ENCODE measurements around the gene ALX1. TPM values are rescaled to one million over a fixed set of nuclear protein-coding genes. Genes with fewer than 3 reads are reported as not detected.
A peak's percentile ranks its signal among the peaks of the same experiment; 100 is the strongest.
"Not testable (repeated sequence)": the region's sequence is repeated elsewhere in the genome, so short reads cannot be mapped to it uniquely, and the experiment has no call there.

Gene ALX1
- total RNA-seq, 1 donor from 2014 or later, result not detected

DNA sequence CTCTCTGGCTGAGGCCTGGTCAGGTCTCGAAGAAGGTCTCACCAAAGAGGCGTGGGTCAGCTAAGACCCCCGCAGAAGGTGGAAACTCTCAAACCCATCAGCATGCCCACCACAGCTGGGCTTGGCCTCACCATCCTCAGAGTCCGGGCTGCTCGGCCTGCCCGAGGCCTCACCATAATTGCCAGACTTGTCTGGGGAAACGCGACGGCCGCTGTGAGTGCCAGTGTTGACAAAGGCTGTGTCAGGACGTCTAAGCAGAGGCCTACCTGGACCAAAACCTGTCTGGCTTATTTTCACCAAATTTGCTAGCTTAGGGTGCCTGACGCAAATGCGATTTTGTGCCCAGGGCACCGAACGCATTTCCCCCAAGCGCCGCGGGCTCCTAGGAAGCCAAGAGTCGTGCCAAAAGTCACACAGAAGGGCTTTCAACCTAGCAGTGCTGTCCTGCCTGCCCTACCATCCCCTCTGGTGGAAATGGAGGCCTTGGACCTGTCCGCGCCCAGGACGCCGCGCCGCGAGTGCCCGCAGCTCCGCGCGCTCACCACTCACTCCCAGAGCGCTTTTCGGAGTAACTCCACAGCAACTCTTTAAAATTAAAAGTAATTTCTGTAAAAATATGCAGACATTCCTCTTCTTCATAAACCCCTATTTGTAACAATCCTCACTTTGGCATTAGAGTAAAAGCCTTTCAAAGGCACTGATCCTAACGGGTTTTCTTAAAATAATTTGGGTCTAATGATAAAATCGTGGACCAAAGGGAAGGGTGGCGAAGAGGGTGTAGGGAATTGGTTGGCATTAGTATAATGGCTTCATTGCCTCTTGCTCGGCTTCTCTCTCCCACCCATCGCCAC lies 1.2 kb upstream of the ALX1 start:
- intact Hi-C loops (cut with micrococcal nuclease), result loop anchor here (2.0 kb wide), 1 partner anchor 368 kb away; no protein-coding TSS in a partner anchor
- no peaks in the 10 kb centered on the region for H3K36me3 Mint-ChIP-seq (ENCODE audit: low read depth)
- H3K27me3 Mint-ChIP-seq, result peaks cover 69% of the 10 kb centered on the region
- no peak for DNase-seq
- no peak overlapping the region for H3K27ac Mint-ChIP-seq
- peaks cover 10% of the 10 kb centered on the region for H3K4me1 Mint-ChIP-seq
- H3K9me3 Mint-ChIP-seq, result peaks cover 12% of the 10 kb centered on the region
- H3K4me3 Mint-ChIP-seq, result no peak overlapping the region

DNA sequence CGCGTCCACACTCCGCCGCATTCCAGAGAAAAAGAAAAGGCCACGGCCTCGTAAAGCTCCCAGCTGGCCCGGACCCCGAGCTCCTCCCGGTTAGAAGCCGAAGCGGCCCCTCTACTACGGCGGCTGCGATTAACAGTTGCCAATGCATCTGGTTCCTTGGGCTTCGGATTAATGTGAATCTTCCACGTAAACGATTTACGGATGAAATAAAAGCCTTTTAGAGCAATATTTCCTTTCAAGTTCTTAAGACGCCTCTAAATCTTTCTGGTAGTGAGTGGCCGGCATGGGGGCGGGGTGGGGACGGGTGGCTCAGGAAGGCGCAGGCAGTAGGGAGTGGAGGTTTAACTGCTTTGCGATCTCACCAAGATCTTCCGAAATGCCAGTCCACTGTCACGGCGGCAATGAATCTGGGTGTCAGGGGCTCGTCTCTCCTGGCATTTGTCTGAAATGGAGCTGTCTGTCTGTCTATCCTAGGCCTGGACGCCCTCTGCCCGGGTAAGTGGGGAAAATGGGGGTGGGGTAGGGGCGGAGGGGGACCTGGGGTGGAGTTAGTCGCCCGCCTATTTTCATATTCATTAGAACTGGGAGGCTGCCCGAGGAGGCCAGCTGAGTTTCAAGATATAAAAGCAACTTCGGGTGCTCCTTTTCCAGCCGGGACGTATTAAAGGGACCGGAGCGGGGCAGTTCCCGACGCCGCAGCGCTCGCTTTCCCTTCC lies 413 bp upstream of the ALX1 start:
- peaks cover 10% of the 10 kb centered on the region for H3K4me1 Mint-ChIP-seq
- no peak for DNase-seq
- H3K4me3 Mint-ChIP-seq, result no peak overlapping the region
- no peaks in the 10 kb centered on the region for H3K36me3 Mint-ChIP-seq (ENCODE audit: low read depth)
- intact Hi-C loops (cut with micrococcal nuclease), result loop anchor here (2.0 kb wide), 1 partner anchor 369 kb away; no protein-coding TSS in a partner anchor
- peaks cover 61% of the 10 kb centered on the region for H3K27me3 Mint-ChIP-seq
- no peak overlapping the region for H3K27ac Mint-ChIP-seq
- peaks cover 12% of the 10 kb centered on the region for H3K9me3 Mint-ChIP-seq

DNA sequence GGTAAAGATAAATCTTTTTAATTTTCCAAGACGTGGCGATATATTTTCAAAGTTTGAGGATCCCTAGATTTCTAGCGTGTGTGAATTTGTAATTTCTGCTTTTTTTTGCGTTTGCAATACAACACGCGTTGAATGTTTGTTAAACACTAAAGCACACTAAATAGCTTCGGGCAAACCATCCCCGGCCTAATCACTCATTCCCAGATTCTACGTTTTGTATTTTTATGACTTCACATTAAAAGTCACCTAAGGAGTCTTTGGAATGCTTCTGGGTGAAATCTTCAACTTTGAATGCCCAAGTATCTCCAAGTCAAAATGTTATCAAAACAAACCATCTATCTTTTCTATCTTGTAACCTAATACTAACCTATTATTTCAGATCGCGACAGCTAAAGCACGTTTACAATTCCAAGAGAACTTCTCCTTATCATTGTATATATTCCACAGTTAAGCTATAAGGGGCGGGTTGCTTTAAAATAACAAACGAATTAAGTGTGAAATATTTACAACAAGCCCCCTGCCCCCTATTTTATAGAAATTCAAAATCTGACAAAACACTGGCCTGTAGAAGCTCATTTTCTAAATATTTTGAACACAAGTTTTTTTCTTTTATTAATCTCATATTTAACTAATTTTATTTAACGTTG lies 1.1 kb downstream of the ALX1 start:
- intact Hi-C loops (cut with micrococcal nuclease), result no loop called here
- H3K27ac Mint-ChIP-seq, result no peak overlapping the region
- DNase-seq, result no peak

DNA sequence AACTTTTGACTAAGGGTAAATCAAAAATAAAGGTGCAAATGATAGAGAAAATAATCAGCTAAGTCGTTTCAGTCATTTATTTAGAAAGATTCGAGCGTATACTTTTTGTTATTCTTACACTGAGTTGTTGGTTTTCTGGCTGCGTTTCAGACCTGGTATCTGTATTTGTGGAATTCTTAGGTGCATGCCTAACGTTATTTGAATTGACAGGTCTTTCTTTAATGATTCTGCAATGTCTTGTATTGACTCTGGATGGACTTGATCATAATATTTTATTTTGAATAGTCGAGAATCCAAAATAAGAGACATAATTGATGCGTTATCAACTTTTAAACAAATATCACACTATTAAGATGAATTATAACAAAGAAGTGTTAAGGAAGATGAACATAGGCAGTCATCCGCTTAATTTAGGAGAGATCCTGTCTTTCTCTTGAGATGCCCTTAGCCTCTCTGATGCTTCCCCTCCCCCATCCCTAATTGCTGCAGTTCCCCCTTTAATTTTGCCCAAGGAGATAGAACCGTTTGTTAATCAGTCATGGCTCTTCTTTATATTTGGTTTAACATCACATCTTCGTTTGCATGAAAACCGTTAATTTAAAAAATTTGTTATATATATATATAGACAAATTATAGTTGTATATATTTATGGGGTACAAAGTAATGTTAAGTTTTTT lies 1.8 kb downstream of the ALX1 start:
- intact Hi-C loops (cut with micrococcal nuclease), result no loop called here
- Mint-ChIP-seq H3K27ac (no peak overlapping the region), H3K4me3 (no peak overlapping the region), H3K4me1 (peaks cover 10% of the 10 kb centered on the region), H3K9me3 (peaks cover 3% of the 10 kb centered on the region), H3K27me3 (peaks cover 47% of the 10 kb centered on the region), H3K36me3 (ENCODE audit: low read depth) (no peaks in the 10 kb centered on the region)
- DNase-seq, result no peak

More for the DNA sequence above, 1.1 kb downstream of the ALX1 start:
- Mint-ChIP-seq H3K9me3 (peaks cover 8% of the 10 kb centered on the region), H3K36me3 (ENCODE audit: low read depth) (no peaks in the 10 kb centered on the region), H3K4me3 (peak overlapping the region; percentile 77), H3K4me1 (peaks cover 10% of the 10 kb centered on the region), H3K27me3 (peaks cover 52% of the 10 kb centered on the region)

DNA sequence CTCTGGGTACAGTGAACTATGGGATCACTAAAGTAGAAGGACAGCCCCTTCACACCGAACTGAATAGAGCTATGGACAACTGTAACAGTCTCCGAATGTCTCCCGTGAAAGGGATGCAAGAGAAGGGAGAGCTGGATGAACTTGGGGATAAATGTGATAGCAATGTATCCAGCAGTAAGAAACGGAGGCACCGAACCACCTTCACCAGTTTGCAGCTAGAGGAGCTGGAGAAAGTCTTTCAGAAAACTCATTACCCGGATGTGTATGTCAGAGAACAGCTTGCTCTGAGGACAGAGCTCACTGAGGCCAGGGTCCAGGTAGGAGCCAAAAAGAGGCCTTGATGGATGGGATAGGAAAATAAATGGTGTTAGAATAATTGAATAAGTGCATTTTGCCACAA lies 3.5 kb downstream of the ALX1 start:
- Mint-ChIP-seq H3K9me3 (no peaks in the 10 kb centered on the region), H3K27ac (no peak overlapping the region), H3K36me3 (ENCODE audit: low read depth) (no peaks in the 10 kb centered on the region), H3K4me3 (no peak overlapping the region), H3K27me3 (peaks cover 34% of the 10 kb centered on the region), H3K4me1 (peaks cover 10% of the 10 kb centered on the region)
- intact Hi-C loops (cut with micrococcal nuclease), result no loop called here
- DNase-seq, result no peak

DNA sequence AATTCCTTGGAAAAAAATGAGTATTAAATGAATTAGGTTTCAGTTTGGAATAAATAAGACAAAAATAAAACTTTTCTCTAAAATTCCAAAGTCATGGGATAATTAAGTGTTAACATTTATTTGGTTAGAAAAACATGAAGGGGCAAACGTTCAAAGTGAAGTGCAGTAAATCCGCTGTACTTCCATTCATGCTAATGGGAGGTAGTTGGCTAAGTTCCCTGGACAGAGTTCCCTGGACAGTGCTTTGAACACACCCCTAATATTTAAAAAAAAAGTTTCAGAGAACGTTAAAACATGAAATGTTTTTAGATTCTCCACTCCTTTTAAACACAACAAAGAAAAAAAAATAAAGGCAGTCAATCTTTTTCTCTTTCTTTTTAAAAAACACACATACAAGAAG lies 16.3 kb downstream of the ALX1 start:
- Mint-ChIP-seq H3K4me1 (peaks cover 2% of the 10 kb centered on the region), H3K27me3 (no peaks in the 10 kb centered on the region), H3K36me3 (ENCODE audit: low read depth) (no peaks in the 10 kb centered on the region), H3K27ac (no peak overlapping the region), H3K4me3 (no peak overlapping the region), H3K9me3 (no peaks in the 10 kb centered on the region)
- DNase-seq, result no peak
- intact Hi-C loops (cut with micrococcal nuclease), result no loop called here

DNA sequence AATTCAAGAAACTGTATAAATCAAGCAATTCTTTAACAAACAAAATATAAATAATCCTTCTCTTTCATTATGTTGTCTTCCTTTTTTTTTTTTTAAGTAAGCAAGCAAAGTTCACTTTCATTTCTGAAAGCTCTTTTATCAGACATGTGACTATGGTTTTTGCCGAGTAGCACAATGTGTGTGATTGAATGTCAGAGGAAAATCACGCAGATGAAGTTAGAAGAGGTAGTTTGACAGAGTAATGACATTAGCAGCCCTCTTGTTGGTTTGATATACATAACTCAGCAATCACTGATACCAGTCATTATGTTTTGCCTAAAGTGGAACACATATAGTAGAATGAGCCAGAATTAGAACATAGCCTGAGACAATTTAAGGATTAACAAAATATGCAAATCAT lies 19.0 kb downstream of the ALX1 start:
- Mint-ChIP-seq H3K4me3 (no peak overlapping the region), H3K27ac (no peak overlapping the region), H3K36me3 (ENCODE audit: low read depth) (no peaks in the 10 kb centered on the region), H3K27me3 (peaks cover 2% of the 10 kb centered on the region), H3K4me1 (peaks cover 2% of the 10 kb centered on the region), H3K9me3 (no peaks in the 10 kb centered on the region)
- DNase-seq, result no peak
- intact Hi-C loops (cut with micrococcal nuclease), result no loop called here

DNA sequence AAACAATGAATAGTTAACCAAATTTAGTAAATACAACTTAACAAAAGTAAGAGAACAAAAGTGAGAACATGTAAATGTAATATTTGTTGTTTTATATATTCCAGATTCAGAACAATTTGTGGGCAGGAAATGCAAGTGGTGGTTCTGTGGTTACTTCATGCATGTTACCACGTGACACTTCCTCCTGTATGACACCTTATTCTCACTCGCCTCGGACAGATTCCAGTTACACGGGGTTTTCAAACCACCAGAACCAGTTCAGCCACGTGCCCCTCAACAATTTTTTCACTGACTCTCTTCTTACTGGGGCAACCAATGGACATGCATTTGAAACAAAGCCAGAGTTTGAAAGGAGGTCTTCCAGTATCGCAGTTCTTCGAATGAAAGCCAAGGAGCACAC lies 21.0 kb downstream of the ALX1 start:
- Mint-ChIP-seq H3K27ac (no peak overlapping the region), H3K27me3 (peaks cover 2% of the 10 kb centered on the region), H3K4me3 (no peak overlapping the region), H3K4me1 (peaks cover 2% of the 10 kb centered on the region), H3K9me3 (no peaks in the 10 kb centered on the region), H3K36me3 (ENCODE audit: low read depth) (no peaks in the 10 kb centered on the region)
- intact Hi-C loops (cut with micrococcal nuclease), result no loop called here
- DNase-seq, result no peak

DNA sequence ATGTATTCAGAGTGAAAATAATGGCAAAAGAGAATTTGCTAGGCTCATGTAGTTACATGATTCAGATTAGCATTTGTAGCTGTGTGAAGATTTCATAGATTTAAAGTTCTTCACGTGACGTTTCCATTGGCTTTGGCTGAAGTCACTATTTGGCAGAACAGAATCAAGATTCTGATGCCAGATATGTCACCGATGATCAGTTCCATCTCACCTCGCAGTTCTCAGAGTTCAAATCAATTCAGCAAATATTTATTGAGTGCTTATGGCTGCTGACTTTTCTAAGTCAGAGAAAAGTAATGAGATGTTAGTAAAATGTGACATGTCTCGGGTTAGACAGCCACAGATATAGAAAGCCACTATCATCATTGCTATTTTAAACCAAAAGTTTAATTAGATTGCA lies 28.4 kb downstream of the ALX1 start:
- Mint-ChIP-seq H3K9me3 (no peaks in the 10 kb centered on the region), H3K4me1 (no peaks in the 10 kb centered on the region), H3K36me3 (ENCODE audit: low read depth) (no peaks in the 10 kb centered on the region), H3K27ac (no peak overlapping the region), H3K4me3 (no peak overlapping the region), H3K27me3 (no peaks in the 10 kb centered on the region)
- intact Hi-C loops (cut with micrococcal nuclease), result no loop called here
- no peak for DNase-seq

DNA sequence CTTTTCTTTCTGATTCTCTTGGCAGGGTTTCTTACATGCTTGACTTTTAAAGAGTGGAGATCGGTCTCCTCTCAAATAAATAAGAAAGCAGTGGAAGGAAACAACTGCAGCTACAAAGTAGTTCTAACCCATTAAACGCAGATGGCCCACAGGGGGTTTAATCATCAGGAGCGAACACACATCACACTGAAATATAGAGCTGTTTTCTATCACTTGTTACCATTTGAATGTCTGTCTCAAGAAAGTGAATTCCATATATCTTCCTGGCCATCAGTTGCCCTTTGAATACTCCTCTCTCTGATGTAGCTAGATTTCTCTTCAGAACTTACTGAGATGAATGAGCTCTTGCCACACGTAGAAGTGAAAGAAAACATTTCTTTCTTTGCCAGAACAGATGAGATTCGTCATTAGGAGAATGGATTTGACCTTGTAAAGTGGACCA lies 29.1 kb downstream of the ALX1 start:
- Mint-ChIP-seq H3K27me3 (no peaks in the 10 kb centered on the region), H3K4me3 (no peak overlapping the region), H3K27ac (no peak overlapping the region), H3K36me3 (ENCODE audit: low read depth) (no peaks in the 10 kb centered on the region), H3K9me3 (no peaks in the 10 kb centered on the region), H3K4me1 (no peaks in the 10 kb centered on the region)
- intact Hi-C loops (cut with micrococcal nuclease), result no loop called here
- no peak for DNase-seq

DNA sequence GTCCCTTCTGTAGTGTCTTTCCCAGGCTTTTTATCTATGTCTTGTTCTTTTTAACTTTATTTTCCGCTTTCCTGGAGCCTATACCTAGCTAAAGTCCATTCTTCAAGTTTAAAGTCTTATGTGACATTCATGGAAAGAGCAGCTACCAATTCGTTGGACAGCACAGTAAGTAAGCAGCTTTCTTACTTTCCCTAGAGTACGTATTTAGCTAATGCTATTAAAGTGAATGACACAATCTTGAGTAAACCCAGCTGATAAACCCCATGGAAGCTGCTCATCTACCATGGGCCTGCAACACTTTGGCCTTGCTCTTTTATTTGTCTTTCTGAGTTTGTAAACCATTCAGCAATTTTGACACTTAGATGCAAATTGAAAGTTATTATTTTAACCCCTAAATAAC lies 30.0 kb downstream of the ALX1 start:
- H3K4me3 Mint-ChIP-seq, result no peak overlapping the region
- H3K27me3 Mint-ChIP-seq, result no peaks in the 10 kb centered on the region
- H3K4me1 Mint-ChIP-seq, result no peaks in the 10 kb centered on the region
- no peak overlapping the region for H3K27ac Mint-ChIP-seq
- H3K9me3 Mint-ChIP-seq, result no peaks in the 10 kb centered on the region
- intact Hi-C loops (cut with micrococcal nuclease), result no loop called here
- no peak for DNase-seq
- H3K36me3 Mint-ChIP-seq (ENCODE audit: low read depth), result no peaks in the 10 kb centered on the region

DNA sequence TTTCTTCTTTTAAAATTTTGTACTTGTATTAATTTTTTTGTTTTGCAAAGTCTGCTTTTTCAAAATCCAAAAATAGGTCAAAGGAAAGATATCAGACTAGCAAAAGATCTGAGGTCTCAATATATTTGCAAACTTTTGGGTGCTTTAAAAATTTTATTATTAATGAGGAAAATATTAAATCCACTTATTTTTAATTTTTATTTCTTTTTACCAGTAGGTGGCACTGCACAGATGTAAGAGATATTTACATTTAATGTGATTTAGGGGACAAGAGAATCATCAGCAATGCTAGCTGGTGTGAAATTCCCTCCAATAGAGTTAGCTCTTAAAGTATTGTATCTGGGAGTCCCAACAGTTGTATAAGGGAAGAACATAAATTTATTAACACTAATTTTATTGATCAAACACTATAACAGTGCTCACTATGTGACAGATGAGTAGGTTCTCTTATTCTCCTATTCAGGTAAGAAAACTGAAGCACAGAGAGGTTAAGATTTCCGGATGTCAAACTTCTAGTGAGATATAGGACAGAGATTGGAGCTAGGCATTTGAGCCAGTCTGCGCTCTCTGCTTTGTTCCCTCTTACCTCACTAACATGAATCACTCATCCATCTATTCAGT lies 30.5 kb downstream of the ALX1 start:
- intact Hi-C loops (cut with micrococcal nuclease), result no loop called here
- no peaks in the 10 kb centered on the region for H3K4me1 Mint-ChIP-seq
- H3K36me3 Mint-ChIP-seq (ENCODE audit: low read depth), result no peaks in the 10 kb centered on the region
- no peak overlapping the region for H3K27ac Mint-ChIP-seq
- H3K27me3 Mint-ChIP-seq, result no peaks in the 10 kb centered on the region
- DNase-seq, result no peak
- no peak overlapping the region for H3K4me3 Mint-ChIP-seq
- H3K9me3 Mint-ChIP-seq, result no peaks in the 10 kb centered on the region

DNA sequence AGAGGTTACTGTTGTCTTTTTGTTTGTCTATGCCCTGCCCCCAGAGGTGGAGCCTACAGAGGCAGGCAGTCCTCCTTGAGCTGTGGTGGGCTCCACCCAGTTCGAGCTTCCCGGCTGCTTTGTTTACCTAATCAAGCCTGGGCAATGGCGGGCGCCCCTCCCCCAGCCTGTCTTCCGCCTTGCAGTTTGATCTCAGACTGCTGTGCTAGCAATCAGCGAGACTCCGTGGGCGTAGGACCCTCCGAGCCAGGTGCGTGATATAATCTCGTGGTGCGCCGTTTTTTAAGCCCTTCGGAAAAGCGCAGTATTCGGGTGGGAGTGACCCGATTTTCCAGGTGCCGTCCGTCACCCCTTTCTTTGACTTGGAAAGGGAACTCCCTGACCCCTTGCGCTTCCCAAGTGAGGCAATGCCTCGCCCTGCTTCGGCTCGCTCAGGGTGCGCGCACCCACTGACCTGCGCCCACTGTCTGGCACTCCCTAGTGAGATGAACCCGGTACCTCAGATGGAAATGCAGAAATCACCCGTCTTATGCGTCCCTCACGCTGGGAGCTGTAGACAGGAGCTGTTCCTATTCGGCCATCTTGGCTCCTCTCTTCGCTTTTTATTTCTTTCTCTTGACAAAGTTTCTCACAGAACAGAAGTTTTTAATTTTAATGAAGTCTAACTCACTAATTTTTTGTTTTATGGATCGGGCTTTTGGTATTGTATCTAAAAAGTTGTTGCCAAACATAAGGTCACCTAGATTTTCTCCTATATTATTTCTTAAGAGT lies 38.0 kb downstream of the ALX1 start:
- H3K4me3 Mint-ChIP-seq; intact Hi-C loops (cut with micrococcal nuclease); H3K4me1 Mint-ChIP-seq; H3K9me3 Mint-ChIP-seq; DNase-seq; H3K27ac Mint-ChIP-seq; H3K27me3 Mint-ChIP-seq; H3K36me3 Mint-ChIP-seq (ENCODE audit: low read depth): not testable (repeated sequence)
